ENCODE measurements around the gene GSAP. TPM values are rescaled to one million over a fixed set of nuclear protein-coding genes. Genes with fewer than 3 reads are reported as not detected.

Gene GSAP
- total RNA-seq, 1 experiment from 2014 or later = 0.85 TPM

DNA sequence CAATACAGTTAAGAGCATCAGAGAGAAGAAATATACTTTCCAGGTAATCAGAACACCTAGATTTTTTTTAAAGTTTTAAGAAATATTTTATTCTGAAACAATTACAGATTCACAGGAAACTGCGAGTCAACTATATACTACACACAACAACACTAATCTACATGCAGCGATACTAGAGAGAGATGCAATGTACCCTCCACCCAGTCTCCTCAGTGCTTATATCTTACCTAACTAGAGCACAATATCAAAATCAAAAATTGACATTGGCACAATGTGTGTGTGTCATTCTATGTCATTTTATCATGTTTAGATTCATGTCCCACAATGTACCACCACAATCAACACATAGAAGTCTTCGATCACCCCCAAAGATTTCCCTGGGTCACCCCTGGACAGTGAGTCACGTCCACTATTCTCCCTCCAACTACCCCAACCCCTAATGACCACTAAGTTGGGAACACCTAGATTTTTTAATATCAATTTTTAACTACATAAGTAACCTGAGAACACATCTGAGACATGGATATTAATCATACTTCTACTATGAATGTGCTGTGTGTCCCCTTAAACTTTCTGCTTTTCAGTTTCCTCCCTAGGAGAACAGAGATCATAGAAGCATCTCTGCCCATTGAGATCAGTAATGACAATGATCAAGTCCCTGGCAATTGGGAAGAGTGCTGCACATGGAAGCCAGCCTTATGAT is 86.5 kb downstream of the GSAP start:
- Histone ChIP-seq H3K4me1 (ENCODE audit: control insufficient read depth, insufficient read depth, low read length) (no peaks in the 10 kb centered on the region), H3K27ac (ENCODE audit: low read length) (no peak overlapping the region), H3K27me3 (ENCODE audit: control insufficient read depth, insufficient read depth, low read length) (no peaks in the 10 kb centered on the region), H3K36me3 (ENCODE audit: control insufficient read depth, insufficient read depth, low read length) (no peaks in the 10 kb centered on the region), H3K4me3 (ENCODE audit: low read depth in 2 of 2, low read length in 2 of 2) (no peak overlapping the region), H3K9me3 (ENCODE audit: control insufficient read depth, insufficient read depth, low read depth, low read length) (no peaks in the 10 kb centered on the region)
- ChIA-PET CTCF (no interaction called here), POLR2A (no interaction called here)
- TF ChIP-seq, protein P1, sequence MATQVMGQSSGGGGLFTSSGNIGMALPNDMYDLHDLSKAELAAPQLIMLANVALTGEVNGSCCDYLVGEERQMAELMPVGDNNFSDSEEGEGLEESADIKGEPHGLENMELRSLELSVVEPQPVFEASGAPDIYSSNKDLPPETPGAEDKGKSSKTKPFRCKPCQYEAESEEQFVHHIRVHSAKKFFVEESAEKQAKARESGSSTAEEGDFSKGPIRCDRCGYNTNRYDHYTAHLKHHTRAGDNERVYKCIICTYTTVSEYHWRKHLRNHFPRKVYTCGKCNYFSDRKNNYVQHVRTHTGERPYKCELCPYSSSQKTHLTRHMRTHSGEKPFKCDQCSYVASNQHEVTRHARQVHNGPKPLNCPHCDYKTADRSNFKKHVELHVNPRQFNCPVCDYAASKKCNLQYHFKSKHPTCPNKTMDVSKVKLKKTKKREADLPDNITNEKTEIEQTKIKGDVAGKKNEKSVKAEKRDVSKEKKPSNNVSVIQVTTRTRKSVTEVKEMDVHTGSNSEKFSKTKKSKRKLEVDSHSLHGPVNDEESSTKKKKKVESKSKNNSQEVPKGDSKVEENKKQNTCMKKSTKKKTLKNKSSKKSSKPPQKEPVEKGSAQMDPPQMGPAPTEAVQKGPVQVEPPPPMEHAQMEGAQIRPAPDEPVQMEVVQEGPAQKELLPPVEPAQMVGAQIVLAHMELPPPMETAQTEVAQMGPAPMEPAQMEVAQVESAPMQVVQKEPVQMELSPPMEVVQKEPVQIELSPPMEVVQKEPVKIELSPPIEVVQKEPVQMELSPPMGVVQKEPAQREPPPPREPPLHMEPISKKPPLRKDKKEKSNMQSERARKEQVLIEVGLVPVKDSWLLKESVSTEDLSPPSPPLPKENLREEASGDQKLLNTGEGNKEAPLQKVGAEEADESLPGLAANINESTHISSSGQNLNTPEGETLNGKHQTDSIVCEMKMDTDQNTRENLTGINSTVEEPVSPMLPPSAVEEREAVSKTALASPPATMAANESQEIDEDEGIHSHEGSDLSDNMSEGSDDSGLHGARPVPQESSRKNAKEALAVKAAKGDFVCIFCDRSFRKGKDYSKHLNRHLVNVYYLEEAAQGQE (IDR thresholded peaks at IDR 0.05; ENCODE audit: insufficient read depth in 1 of 2, low read depth in 2 of 2, low read length in 1 of 2) = no peak
- TF ChIP-seq SIN3A (IDR thresholded peaks at IDR 0.05; ENCODE audit: borderline replicate concordance, insufficient read depth, low read depth, low read length) (no peak), TCF7L2 (IDR thresholded peaks at IDR 0.05; ENCODE audit: low read depth, low read length) (no peak), POLR2AphosphoS5 (IDR thresholded peaks at IDR 0.05; ENCODE audit: low read depth, low read length) (no peak)
- TF ChIP-seq, protein P2, sequence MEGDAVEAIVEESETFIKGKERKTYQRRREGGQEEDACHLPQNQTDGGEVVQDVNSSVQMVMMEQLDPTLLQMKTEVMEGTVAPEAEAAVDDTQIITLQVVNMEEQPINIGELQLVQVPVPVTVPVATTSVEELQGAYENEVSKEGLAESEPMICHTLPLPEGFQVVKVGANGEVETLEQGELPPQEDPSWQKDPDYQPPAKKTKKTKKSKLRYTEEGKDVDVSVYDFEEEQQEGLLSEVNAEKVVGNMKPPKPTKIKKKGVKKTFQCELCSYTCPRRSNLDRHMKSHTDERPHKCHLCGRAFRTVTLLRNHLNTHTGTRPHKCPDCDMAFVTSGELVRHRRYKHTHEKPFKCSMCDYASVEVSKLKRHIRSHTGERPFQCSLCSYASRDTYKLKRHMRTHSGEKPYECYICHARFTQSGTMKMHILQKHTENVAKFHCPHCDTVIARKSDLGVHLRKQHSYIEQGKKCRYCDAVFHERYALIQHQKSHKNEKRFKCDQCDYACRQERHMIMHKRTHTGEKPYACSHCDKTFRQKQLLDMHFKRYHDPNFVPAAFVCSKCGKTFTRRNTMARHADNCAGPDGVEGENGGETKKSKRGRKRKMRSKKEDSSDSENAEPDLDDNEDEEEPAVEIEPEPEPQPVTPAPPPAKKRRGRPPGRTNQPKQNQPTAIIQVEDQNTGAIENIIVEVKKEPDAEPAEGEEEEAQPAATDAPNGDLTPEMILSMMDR (IDR thresholded peaks at IDR 0.05) = no peak
- DNase-seq (ENCODE audit: low read depth, low spot score) = no peak
- in situ Hi-C loops (cut with HindIII; ENCODE audit: low pct_unique_long_range_greater_than_20kb, low sequenced_read_pairs) (no loop called here), intact Hi-C loops (cut with micrococcal nuclease; ENCODE audit: unreplicated experiment) (loop anchor here (5.0 kb wide), 2 partner anchors 77 to 202 kb away; no protein-coding TSS in a partner anchor)
- ATAC-seq = no peak
- BruUV-seq (replicated peaks) = no TSS peak

DNA sequence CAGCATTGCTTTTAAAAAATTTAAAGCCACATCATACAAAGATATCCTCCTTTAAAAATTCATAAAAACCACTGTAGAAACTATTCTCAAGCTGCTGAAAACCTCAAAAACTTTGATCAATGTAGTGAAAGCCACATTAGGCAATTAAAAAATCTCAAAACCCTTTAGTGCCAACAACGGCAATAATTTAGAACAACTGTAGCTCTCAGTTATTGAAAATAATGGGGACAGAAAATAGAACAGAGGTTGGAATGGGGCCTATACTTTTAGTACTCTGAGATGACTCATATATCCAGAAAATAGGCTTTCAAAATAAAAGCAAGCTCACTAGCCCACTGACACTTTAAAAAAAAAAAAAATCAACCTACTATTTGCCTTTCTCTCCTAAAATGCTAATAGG is 87.5 kb downstream of the GSAP start:
- Histone ChIP-seq H3K36me3 (ENCODE audit: control insufficient read depth, insufficient read depth, low read length) (no peaks in the 10 kb centered on the region), H3K4me1 (ENCODE audit: control insufficient read depth, insufficient read depth, low read length) (no peaks in the 10 kb centered on the region), H3K9me3 (ENCODE audit: control insufficient read depth, insufficient read depth, low read depth, low read length) (no peaks in the 10 kb centered on the region), H3K27me3 (ENCODE audit: control insufficient read depth, insufficient read depth, low read length) (no peaks in the 10 kb centered on the region), H3K27ac (ENCODE audit: low read length) (no peak overlapping the region), H3K4me3 (ENCODE audit: low read depth in 2 of 2, low read length in 2 of 2) (no peak overlapping the region)
- intact Hi-C loops (cut with micrococcal nuclease; ENCODE audit: unreplicated experiment) (no loop called here), in situ Hi-C loops (cut with HindIII; ENCODE audit: low pct_unique_long_range_greater_than_20kb, low sequenced_read_pairs) (no loop called here)
- CTCF ChIA-PET = no interaction called here
- TF ChIP-seq, protein P2 (IDR thresholded peaks at IDR 0.05) = no peak
- no peak for TF ChIP-seq POLR2AphosphoS5 (IDR thresholded peaks at IDR 0.05; ENCODE audit: low read depth, low read length)
- TF ChIP-seq, protein P1 (IDR thresholded peaks at IDR 0.05; ENCODE audit: insufficient read depth in 1 of 2, low read depth in 2 of 2, low read length in 1 of 2) = no peak
- TF ChIP-seq TCF7L2 (IDR thresholded peaks at IDR 0.05; ENCODE audit: low read depth, low read length) = no peak
- TF ChIP-seq SIN3A (IDR thresholded peaks at IDR 0.05; ENCODE audit: borderline replicate concordance, insufficient read depth, low read depth, low read length) = no peak
- DNase-seq (ENCODE audit: low read depth, low spot score) = no peak
- no TSS peak for BruUV-seq (replicated peaks)
- no peak for ATAC-seq
- POLR2A ChIA-PET = interaction anchor here (0.7 kb wide), 1 partner anchor 12 kb away, joined by 3 read pairs; no protein-coding TSS in a partner anchor

Measured in Panc1 (cell line).